Kidney (tissue), 14 donors: Measurements from ENCODE around the gene LSM3. TPM values are rescaled to one million over a fixed set of nuclear protein-coding genes. Genes with fewer than 3 reads are reported as not detected.

Experiments
- DNase-seq, 5 donors: peaks; one replicate each; pipeline ENCODE4 v3.0.0-alpha.2; 2013 to 2020
- FAIRE-seq: peaks from 2 replicates; lab custom pipeline; 2012; peaks lifted over from hg19 to GRCh38; lab: Jason Lieb, UNC
- H3K27ac ChIP-seq, 2 donors: one replicate each; pipeline ENCODE4 v1.7.0; 2013; ENCODE audit warnings: low read depth in 2 of 2, low read length in 2 of 2, inconsistent platforms in 1 of 2
- H3K27me3 ChIP-seq: one replicate; pipeline ENCODE4 v1.7.1; 2013; ENCODE audit warnings: low read length, inconsistent platforms; ENCODE audit not compliant: control insufficient read depth, insufficient read depth
- H3K36me3 ChIP-seq, 3 donors: one replicate each; pipeline versions ENCODE4 v1.7.0 to v1.7.1; 2013; ENCODE audit warnings: low read length in 3 of 3, control low read depth in 1 of 3, inconsistent platforms in 1 of 3; ENCODE audit not compliant: insufficient read depth in 3 of 3, control insufficient read depth in 2 of 3
- H3K4me1 ChIP-seq, 3 donors: one replicate each; pipeline versions ENCODE4 v1.7.0 to v1.7.1; 2013; ENCODE audit warnings: low read length in 3 of 3, inconsistent platforms in 1 of 3, low read depth in 1 of 3; ENCODE audit not compliant: control insufficient read depth in 2 of 3, insufficient read depth in 2 of 3
- H3K4me3 ChIP-seq, 3 donors: one replicate each; pipeline versions ENCODE4 v1.7.0 to v1.8.1; 2013; ENCODE audit warnings: low read length in 3 of 3, control low read depth in 1 of 3, inconsistent platforms in 1 of 3
- H3K9ac ChIP-seq, 3 donors: one replicate each; pipeline versions ENCODE4 v1.7.0 to v1.7.1; 2013; ENCODE audit warnings: low read length in 3 of 3, control low read depth in 1 of 3, inconsistent platforms in 1 of 3
- H3K9me3 ChIP-seq, 3 donors: one replicate each; pipeline versions ENCODE4 v1.7.0 to v1.7.1; 2013; ENCODE audit warnings: low read length in 3 of 3, control low read depth in 1 of 3, inconsistent platforms in 1 of 3; ENCODE audit not compliant: control insufficient read depth in 2 of 3, insufficient read depth in 1 of 3
- intact Hi-C: fragments of 100-400 bp; cut with DNase I; formaldehyde crosslinking; loops from one replicate; pipeline ENCODE4 v1.11.1; 2022
- polyA plus RNA-seq: library from polyadenylated mRNA; stranded (reverse); fragments of 350-450 nt; fragmentation: Illumina TruSeq; extraction: RNeasy Lipid Tissue Mini Kit (QIAGEN cat#74804); gene quantifications from one replicate; pipeline ENCODE4 v1.2.3, GENCODE V29; 2014; ENCODE audit warnings: low read depth, low replicate concordance; ENCODE audit not compliant: insufficient read depth
- total RNA-seq: library from RNA; stranded (reverse); fragmentation: NEBNext Ultra II Directional; extraction: Animal tissue kit (Norgen Biotek cat#: 25700); gene quantifications from one replicate; pipeline ENCODE4 v1.2.1, GENCODE V29; 2021
- TF ChIP-seq, protein P1 (sequence below): IDR thresholded peaks from 3 replicates; pipeline ENCODE4 v1.5.1; 2012; ENCODE audit warnings: mild to moderate bottlenecking, moderate library complexity, borderline replicate concordance; ENCODE audit not compliant: insufficient read depth; ENCODE audit errors: extremely low read depth
- donor health status: control.
- donor health status: control.
- donor health status: control.
- donor health status: control.
- donor health status: control.
- donor health status: DM: yes; HTN: yes; CAD: no.
- donor health status: Normal renal cell carcinoma (clear cell type).

LSM3 gene
- total and polyA plus RNA-seq, 2 donors from 2014 or later, result 11.9 to 30.2 TPM

DNA sequence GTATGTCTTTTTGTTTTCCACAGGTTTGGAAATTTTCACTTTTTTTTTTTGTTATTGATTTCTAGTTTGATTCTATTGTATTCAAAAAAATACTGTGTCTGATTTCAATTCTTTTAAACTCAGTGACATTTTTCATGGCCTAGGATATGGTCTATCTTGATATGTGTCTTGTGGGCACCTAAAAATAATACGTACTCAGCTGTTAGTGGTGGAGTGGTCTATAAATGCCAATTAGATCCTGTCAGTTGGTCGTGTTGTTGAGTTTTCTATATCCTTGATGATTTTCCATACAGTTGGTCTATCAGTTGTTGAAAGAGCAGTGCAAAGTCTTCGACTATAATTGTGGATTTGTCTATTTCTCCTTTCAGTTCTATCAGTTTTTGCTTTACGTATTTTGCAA is 61.7 kb downstream of the LSM3 start:
- FAIRE-seq (no peak), DNase-seq (no peak)
- TF ChIP-seq, protein P1, sequence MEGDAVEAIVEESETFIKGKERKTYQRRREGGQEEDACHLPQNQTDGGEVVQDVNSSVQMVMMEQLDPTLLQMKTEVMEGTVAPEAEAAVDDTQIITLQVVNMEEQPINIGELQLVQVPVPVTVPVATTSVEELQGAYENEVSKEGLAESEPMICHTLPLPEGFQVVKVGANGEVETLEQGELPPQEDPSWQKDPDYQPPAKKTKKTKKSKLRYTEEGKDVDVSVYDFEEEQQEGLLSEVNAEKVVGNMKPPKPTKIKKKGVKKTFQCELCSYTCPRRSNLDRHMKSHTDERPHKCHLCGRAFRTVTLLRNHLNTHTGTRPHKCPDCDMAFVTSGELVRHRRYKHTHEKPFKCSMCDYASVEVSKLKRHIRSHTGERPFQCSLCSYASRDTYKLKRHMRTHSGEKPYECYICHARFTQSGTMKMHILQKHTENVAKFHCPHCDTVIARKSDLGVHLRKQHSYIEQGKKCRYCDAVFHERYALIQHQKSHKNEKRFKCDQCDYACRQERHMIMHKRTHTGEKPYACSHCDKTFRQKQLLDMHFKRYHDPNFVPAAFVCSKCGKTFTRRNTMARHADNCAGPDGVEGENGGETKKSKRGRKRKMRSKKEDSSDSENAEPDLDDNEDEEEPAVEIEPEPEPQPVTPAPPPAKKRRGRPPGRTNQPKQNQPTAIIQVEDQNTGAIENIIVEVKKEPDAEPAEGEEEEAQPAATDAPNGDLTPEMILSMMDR, result no peak
- Histone ChIP-seq H3K9me3 (no peaks in the 10 kb centered on the region), H3K4me1 (peaks cover 0 to 5% (median 0%) of the 10 kb centered on the region in 3 donors), H3K9ac (no peak overlapping the region), H3K36me3 (no peaks in the 10 kb centered on the region), H3K27ac (no peak overlapping the region), H3K4me3 (no peak overlapping the region), H3K27me3 (no peaks in the 10 kb centered on the region)
- intact Hi-C loops, result no loop called here

DNA sequence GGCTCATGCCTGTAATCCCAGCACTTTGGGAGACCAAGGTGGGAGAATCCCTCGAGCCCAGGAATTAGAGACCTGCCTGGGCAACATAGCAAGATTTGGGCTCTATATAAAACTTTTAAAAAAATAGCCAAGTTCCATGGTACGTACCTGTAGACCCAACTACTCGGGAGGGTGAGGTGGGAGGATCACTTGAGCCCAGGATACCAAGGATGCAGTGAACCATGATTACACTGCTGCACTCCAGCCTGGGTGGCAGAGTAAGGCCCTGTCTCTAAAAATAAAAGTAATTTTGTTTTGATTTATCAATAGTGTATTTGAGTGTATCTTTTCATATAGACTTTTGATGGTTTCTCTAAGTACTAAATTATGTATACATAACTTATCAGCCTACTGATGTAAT is 63.1 kb downstream of the LSM3 start:
- DNase-seq, result peak in 3 of 5 donors; percentile 41 to 65 (median 51)
- H3K4me3 ChIP-seq, result no peak overlapping the region
- intact Hi-C loops, result no loop called here
- TF ChIP-seq, protein P1, result no peak
- H3K4me1 ChIP-seq, result peaks cover 0 to 5% (median 0%) of the 10 kb centered on the region in 3 donors
- H3K27me3 ChIP-seq, result no peaks in the 10 kb centered on the region
- no peaks in the 10 kb centered on the region for H3K36me3 ChIP-seq
- no peaks in the 10 kb centered on the region for H3K9me3 ChIP-seq
- H3K9ac ChIP-seq, result no peak overlapping the region
- H3K27ac ChIP-seq, result no peak overlapping the region
- no peak for FAIRE-seq

DNA sequence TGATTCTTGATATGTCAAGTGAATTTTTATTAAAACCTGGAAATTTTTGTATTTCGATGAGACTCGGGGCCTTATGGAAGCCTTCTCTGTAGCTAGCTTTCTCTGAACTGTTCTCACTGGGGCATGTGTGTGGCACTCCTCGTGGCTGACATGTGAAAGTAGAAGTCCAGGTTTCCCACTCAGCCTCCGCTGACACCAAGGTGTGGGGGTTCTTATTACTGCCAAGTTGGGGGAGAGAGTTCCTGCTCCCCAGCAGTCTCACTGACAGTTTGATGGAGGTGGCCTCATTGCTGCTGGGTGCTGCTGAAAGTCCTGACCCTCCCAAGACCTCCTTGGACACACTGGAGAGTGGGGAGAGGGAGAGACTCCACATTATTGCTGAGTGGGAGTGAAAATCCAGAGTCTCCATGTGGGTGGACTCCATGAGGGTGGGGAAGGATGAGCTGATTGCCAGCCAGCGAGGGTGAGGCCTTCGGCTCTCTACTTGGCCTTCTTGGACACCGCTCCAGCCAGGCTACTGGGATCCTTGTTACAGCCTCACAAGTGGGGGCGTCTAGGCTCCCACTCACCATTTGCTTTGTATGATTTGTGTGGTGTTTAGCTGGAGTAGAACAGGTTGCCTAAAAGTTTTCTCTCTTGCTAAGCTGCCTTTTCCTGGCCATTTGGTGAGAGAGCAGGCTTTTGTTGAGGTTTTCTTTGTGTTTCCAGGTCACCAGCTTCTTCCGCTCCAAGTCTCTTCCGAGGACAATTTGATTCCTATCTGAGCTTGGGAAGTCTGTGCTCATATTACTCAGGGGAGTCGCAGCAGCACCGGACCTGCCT is 64.1 kb downstream of the LSM3 start:
- DNase-seq (peak in 2 of 5 donors; percentile 32 to 35), FAIRE-seq (no peak)

More for the DNA sequence above, 64.1 kb downstream of the LSM3 start:
- H3K9me3 ChIP-seq, result no peaks in the 10 kb centered on the region
- TF ChIP-seq, protein P1, result no peak
- H3K9ac ChIP-seq, result no peak overlapping the region
- no peak overlapping the region for H3K27ac ChIP-seq
- H3K4me1 ChIP-seq, result peaks cover 0 to 5% (median 0%) of the 10 kb centered on the region in 3 donors
- no peaks in the 10 kb centered on the region for H3K36me3 ChIP-seq
- H3K27me3 ChIP-seq, result no peaks in the 10 kb centered on the region
- no peak overlapping the region for H3K4me3 ChIP-seq
- intact Hi-C loops, result no loop called here
